Stimulated activated CD4-positive, alpha-beta T cell treated with anti-CD3 and anti-CD28 coated beads, Interleukin-1b, Interleukin-23, amount 100 ng/mL, for 24 hours (primary cell): Measurements from ENCODE around the gene TK2.

Experiments
- DNase-seq, 4 experiments: peaks; one replicate each; pipeline ENCODE4 v3.0.0-alpha.2; 2020; ENCODE audit warnings: low read depth in 4 of 4, low spot score in 1 of 4

TK2 gene

DNA sequence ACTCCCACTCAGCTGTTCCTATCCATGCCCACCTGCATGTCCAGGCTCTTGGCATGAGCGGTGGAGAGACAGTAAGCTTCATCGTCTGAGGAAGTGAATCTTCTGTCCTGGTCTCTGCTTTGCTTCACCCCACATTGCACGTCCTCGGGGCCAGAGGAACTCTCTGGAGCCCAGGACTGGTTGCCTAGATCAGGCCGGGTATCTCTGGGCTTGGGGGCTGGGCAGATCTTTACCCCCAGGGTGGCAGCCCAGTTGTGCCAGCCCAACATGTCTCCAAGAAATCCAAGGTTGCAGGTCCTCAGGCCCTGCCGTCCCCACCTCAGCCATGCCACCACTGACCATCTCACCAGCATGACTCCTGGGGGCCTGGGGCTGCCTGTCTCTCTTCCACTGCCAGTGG is 64.5 kb downstream of the TK2 start:
- DNase-seq: no peak

DNA sequence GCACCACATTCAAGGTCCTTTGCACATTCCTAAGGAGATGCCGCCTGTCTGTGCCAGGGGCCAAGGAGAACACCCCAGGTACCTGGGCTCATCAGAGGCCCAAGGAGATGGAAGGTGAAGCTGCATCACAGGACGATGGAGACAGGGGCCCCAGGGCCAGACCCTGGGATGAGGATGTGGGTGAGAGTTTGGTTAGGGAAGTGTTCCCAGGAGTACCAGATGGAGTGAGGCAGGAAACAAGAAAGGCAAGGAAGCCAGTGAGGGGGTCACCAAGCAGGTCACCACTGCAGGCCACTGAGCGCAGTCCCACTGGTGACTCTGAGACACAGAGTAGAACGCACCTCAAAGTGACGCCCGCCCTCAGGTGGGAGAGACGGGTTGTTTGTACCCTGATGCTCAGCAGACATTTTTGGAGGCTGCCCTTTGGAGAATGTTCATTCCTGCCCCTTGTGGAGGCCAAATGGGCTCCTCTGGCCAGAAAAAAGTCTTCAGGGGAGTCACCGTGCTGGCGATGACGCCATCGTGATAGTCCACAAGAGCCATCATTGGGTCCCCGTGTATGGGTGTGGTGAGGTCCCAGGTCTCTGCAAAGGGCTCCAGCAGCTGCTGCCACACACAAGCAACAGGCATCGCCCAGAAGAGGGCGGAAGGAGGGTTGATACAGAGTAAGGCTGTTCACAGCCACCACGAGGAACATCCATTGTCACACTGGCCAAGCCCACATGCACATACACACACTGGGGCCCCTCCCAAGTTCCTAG is 65.3 kb downstream of the TK2 start:
- DNase-seq: no peak

DNA sequence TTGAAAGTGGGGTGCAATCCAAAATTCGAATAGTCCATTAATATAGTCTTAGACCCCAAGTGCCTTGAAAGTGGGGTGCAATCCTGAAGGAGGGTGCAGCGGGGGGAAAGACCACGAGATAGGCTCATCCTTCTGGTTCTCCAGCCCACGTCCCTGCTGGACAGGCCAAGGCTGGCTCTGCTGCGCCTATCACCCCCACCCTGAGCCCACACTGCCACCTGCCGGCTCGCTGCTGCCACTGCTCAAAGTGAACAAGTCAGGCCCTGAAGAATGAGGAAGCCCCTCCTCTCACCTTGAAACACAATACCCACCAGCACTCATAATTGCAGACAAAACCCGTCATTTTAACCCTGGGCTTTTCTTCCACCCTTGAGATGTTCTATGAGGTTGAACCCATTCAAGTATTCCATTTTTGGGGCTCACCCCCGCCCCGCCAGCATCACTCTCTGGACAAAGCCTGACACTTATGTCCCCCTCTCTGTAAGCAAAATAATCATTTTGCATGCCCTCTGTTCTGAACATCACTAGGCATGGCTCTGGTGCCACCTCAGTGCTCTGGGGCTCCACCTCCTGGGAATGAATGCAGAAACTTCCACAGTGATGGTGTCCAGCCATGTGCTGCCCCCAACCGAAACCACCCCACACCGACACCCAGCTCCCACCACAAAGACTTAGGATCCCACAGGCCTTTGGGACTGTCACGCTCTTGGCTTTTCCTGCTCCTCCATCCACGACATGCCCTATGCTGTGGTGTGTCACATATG is 66.1 kb downstream of the TK2 start:
- DNase-seq: peak; percentile 46 to 64 (median 58)

DNA sequence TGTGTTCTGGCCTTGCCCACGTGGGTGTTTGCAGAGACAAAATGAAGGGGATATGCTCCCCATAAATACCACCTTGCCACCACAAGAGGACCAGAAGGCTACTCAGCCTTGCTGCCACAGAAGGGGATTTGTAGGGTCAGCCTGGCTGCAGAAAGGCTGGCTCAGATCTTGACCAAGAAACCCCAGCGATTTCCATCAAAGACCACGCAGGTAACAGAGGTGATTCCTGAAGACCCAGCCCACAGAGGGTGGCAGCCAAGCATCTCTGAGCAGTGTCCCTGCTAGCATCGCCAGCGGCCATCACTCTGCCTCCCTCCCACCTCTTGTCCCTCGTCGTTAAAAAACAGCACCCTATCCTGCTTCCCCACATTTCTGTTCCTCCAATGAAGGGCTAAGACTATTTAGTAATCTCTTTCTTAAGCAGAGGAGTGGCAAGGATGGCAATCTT is 68.0 kb downstream of the TK2 start:
- no peak for DNase-seq

DNA sequence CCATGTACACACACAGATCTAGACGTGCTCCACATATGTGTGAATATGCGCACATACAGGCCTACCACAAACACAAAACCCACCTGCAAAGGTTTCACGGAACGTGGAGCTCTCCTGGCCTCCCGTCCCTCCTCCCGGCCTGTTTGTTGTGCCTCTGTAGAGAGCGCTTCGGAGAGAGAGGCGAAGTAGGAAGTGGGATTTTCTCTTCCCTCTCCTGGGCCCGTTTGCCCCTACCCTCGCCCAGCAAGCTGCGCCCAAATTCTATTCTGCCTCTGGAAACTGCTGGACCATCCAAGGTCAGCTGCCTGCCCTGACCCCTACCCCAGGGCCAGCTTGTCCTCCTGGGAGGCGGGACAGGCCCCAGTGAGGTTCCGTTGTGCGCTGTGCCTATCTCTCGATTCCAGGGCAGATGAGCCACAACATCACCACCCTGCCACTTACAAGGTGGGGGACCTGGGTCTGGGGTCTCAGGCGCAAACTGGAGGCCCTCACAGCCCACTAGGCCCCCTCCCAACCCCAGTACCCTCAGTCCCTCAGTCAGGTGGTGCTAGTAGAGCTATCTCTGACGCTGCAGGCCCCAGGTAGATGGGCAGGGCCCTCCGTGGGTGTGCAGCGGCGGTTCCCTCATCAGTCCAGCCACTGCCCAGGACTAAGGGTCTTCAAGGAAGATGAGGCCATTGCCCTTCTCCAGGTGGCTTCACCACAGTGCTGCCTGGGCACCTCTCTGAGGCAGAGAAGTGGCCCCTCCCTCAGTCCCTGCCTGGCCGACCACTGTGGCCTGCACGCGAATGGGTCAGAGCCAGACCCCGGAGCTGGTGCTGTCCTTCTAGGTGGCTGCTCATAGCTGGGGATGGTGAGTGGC is 68.6 kb downstream of the TK2 start:
- DNase-seq: no peak

DNA sequence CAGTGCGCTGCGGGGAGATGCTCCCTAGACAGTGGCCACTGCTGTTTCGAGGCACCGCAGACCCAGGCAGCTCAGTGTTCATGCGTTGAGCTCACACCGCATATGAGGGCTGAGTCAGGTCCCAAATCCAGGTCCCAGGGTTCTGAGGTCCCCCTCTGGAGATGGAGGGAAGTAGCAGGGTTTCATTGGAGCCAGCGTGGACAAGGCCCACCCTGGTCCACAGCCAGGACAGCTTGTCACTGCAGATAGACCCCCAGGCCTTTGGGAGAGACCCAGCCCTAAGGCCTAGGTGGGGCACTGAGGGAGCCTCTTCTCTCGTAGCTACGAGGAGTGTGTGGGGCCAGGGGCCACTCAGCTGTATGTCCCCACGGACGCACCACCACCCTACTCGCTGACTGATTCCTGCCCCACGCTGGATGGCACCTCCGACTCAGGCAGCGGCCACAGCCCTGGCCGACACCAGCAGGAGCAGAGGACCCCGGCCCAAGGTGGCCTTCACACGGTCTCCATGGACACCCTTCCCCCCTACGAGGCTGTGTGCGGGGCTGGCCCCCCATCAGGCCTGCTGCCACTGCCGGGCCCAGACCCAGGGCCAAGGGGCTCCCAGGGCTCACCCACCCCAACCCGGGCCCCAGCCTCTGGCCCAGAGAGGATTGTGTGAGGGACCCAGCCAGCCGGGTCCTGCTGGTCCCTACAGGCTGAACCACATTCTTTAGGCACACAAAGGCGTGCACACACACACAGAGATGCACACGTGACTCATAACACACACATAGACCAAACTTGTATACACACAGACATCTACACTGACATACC is 69.4 kb downstream of the TK2 start:
- no peak for DNase-seq

DNA sequence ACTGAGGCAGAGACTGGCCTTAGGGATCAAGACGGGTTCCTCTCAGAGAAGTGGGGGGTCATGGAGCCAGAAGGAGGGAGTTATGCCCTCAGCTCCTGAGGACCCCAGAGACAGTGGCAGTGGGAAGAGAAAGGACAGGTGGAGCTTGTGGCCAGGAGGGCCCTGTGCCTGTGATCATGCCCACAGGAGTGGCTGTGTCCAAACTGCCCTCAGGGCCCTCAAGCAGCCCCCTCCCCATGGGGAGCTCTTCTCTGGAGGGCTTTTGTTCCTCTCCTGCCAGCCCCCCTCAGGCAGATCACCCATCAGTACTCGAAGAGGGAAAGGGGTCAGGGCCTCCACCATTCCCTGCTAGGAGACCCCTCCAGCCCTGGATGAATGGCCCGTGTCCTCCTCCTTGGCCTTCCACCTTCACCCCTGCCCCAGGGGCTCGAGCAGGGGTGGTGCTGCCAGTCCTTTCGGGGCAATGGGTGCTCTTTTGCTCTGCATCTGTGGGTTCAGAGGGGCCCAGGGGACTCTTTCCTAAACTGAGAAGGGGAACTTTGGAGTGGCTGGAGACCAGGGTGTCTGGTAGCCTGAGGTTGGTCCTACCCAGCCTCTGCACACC is 70.2 kb downstream of the TK2 start:
- DNase-seq: no peak

DNA sequence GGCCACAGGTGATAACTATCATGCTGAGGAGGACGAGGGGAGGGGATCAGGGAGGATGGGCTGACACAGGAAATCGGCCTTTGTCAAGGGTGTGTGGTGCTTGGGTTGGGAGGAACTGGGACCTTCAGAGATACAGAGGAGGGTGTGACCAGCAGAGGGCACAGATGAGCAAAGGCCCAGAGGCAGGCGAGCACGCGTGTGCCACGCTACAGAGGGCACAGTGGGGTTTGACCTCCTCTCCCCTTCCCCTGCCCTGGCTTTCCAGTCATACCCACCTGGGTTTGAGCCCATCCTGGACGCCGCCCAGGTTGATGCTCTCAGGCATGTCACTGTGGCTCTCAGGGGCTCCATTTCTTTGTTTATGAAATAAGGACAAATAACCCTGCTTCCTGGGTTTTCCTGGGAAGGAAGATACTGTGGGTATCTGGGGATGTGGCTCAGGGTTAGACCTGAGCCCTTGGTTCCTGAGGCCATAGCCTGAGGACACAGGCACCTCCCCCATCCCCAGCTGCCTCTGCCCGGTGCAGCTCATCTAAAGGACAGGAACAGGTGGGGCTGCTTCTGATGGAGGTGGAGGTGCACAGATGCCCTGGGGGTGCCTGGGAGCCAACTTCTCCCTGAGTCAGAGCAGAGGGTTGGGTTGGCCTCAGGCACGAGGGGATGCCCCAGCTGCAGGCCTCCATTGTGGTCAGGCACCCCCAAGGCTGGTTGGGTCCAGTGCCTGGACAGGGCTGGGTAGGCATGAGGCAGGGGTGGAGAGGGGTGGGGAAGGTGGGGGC is 71.0 kb downstream of the TK2 start:
- DNase-seq: peak; percentile 65 to 70 (median 69)

DNA sequence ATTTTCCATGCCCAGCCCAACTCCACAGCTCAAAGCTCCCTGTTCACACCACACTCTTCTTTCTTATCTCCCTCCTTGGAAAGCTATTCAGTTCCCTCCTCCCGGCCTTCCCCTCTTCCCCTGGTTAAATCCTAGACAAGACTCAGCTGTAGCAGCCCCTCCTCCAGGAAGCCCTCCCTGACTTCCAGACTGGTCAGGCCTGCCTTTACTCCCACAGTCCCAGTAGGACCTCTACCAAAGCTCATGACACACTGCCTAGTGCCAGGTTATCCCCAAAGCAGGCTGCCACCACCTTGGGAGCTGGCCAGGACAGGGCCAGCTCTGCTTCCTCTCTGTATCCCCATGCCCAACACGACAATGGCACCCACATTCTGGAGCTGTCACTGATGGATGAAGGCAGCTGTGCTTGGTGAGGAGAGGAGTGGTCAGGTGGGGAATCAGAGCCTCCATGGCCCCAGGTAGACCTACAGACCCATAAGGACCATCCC is 72.8 kb downstream of the TK2 start:
- DNase-seq: no peak

DNA sequence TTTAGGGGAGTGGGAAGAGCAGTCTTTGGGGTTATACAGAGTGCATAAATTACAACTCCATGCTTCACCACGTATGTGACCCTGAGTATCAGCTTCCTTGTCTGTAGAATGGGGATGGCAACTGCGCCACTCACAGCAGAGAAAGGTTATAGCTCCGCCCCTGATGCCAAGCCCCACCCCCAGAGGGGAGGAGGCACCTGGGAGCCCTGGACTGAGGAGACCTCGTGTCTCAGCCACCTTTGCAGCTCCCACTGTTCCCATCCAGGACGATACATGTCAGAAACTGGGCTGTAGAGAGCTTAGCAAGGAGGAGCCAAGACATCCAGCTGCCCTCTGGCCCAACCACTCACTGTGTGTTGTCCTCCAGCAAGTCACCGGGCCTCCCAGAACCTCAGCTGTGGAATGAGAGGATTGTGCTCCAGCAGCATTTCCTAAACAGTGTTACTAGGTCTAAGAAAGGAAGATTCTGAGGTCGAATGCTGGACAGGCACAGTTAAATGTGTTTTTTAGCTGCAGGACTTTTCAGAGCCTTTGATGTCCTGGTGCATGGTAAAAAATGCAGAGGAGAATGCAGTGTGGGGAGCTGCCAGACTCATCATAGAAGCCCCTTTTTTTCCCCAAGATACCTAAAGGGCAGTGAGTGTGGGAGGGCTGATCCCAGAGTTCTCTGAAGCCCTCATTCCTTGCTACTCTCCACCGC is 73.4 kb downstream of the TK2 start:
- peak in 3 of 4 experiments; percentile 15 to 39 (median 28) for DNase-seq

DNA sequence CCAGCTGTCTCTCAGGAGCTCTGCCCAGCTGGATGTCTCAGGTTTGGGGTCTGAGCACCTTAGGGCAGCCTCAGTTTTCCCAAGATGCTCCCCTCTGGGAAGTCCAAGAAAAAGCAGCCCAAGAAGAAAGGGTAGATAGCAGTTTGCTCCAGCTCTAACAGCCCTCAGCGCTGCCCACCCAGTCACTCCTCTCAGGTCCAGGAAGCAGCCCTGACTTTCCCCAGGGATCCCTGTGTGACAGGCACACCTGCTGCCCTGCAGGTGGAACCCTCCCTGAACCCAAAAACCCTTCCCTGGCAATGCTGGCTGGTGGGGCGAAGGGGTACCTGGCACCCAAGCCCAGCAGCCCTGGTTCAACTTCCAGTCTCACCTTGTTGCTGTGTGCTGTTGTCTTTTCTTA is 74.7 kb downstream of the TK2 start:
- DNase-seq: no peak

DNA sequence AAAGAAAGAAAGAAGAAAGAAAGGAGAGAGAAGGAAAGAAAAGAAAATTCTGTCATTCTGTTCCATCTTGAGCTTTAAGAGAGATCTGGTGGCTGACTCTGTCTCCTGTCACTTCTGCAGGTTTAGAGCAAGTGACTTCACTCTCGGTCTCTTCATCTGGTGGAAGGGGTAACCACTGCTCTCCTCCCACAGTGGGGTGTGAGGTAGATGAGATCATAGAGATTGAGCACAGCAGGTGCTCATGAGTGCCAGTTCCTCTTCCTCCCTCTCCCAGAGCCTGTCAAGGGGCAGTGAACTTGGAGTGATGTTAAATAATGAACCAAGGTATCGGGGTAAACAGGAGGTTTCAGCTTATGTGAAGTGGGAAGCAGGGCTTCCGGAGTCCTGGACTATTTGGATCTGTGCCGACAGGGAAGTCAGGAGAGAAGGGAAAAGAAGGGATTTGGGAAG is 75.1 kb downstream of the TK2 start:
- peak in 1 of 4 experiments; percentile 14 for DNase-seq

DNA sequence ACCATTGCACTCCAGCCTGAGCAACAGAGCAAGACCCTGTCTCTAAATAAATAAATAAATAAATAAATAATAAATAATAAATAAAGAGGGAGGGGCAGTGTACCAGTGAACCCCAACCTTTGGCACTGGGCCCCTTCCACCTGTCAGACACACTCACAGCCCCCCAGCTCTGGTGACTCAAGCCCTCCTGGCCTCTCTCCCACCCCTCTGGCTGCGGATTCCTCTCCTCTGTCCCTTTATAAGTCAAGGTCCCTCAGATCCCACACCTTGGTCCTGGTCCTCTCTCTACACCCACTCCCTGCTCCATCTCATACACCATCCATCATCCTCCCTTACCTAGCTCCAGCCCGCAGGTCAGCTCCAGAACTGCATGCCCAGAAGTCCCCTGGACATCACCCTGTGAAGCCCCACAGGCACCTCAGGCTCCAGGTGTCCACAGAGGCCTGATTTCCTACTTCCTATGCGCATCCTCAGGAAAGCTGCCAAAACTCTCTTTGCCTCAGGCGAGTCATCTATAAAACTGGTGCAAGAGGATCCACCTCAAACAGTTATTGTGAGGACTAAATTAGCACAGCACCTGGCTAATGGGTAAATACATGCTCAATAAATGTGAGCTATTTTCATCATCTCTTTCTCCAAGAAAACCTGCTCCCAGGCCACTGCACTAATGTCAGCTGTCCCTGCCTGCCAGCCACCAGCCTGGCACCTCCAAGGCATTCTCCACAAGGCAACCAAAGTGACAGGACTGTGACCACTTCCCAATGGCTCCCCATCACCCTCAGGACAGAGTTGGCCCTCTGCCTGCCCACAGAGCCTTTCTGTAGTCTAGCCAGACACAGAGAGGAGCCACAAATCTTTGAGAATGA is 76.0 kb downstream of the TK2 start:
- no peak for DNase-seq

DNA sequence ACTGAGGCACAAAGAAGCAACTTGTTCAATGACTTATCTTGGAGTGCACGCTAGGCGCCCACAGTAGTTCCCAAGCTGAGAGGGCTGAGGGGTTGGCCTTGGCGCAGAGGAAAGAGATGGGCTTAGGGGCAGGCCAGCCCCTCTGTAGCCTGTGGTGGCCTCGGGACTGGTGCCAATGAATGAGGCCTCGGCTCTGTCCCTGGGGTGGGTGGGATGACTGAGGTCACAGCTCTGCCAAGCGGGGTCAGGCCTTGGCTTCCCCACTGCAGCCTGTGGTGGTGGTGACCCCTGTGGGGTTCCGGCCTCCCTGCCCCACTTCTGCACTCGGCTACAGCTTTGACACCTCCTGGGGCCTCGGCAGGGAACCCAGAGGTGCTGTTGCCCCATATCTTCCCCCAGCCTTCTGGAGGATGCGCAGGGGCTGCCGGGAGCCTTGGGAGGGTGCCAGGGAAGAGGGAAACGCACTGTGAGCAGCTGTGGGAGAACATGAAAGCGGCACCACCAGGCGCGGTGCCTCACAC is 76.8 kb downstream of the TK2 start:
- DNase-seq: no peak

DNA sequence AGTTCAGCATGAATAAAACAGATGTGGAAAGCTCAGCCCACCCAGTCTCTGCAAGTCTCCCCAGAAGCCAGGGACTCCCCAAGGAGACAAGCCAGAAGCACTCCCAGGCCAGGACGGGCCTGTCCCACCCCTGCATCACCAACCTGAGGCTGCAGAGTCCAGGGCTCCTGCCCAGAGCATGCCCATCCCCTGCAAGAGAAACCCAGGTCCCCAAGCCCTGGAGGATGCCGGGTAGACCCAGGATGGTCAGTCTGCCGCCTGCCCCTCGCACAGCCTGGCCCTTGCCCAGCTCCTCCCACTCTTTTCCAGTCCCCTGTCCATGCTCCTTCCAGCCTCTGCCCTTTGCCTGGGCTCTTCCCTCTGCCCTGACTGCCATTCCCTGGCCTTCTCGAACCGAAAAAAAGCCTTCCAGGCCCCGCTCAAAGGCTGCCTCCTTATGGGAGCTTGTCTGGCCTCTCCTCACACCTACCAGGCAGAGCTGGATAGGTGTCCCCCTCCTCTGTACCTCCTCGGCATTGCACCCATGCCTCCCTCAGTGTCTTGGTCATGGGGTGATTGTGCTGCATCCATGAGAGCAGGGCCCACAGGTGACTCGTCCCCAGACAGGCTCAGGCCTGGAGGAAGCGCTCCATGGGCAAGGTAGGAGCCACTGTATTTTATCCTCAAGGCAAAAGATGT is 78.1 kb downstream of the TK2 start:
- DNase-seq: no peak

DNA sequence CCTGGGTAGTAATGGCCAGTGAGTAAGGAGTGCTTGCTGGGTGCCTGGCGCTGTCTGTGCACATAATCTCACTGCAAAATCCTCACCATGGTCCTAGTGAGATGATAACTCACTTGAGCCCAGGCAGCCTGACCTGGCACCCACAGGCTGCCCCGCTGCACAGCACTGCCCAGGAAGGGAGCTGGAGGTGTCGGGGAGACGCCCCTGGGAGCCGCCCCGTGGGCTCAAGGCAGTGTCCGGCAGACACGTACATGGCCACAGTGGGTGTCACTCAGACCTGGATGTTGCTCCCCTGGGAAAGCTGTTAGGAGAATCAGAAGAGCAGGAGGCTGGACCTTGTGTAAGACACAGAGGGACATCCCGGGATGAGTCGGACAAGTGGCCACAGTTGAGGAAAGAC is 78.7 kb downstream of the TK2 start:
- DNase-seq: no peak

DNA sequence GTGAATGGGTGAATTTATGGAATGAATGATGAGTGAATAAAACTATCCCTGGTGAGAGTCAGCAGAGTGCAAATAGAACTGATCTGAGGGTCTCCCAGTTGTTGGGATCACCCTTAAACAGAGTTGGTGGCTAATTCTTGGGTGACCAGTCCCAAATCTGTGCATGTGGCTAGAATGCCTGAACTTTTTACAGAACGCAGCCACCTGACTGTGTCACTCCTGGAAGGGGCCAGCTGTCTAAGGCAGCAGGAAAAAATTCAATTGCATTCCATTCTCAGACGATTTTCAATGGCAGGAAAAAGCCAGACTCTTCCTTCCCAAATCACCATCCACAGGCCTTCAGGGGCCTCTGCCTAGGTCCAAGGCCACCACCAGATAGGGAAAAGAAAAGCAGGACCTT is 79.4 kb downstream of the TK2 start:
- DNase-seq: no peak
